AG04449 (cell line): ENCODE data around the gene PSIP1.
A peak's percentile ranks its signal among the peaks of the same experiment; 100 is the strongest.

Experiments used
- CTCF ChIA-PET: fragments of 350-600 bp; formaldehyde crosslinking; extraction: SDS; loops from one replicate; lab custom pipeline; 2021; ENCODE audit warnings: antibody characterized with exemption; lab: Yijun Ruan, JAX
- POLR2A ChIA-PET: fragments of 400-600, 350-600 bp; formaldehyde crosslinking; extraction: SDS; loops from one replicate; lab custom pipeline; 2020; ENCODE audit warnings: antibody characterized with exemption, inconsistent platforms; lab: Yijun Ruan, JAX
- DNase-seq: peaks from one replicate; pipeline ENCODE4 v3.0.0-alpha.2; 2010; ENCODE audit warnings: low read depth, low spot score
- H3K4me3 ChIP-seq: 2 replicates; pipeline ENCODE4 v1.5.1; 2011; ENCODE audit warnings: low read depth, mild to moderate bottlenecking, control low read depth, low read length
- CTCF ChIP-seq: IDR thresholded peaks from one replicate; pipeline ENCODE4 v1.5.1; 2011; ENCODE audit warnings: mild to moderate bottlenecking, moderate library complexity, low read length, control low read depth, inconsistent platforms; ENCODE audit not compliant: insufficient read depth; ENCODE audit errors: missing control alignments

PSIP1 gene

GRCh38 chr9:15510789-15511575 lies at the start of gene PSIP1:
Gene PSIP1, minus strand, starts transcription at chr9:15510970. Its CDS starts 782 bp downstream, at chr9:15510188.
- TF ChIP-seq CTCF, result no peak
- CTCF ChIA-PET, result interaction anchor here (1.2 to 1.3 kb wide), 2 partner anchors 22 to 95 kb away, joined by 3 to 4 read pairs; no protein-coding TSS in a partner anchor
- peak; percentile 19 for DNase-seq
- H3K4me3 ChIP-seq, result peak within 1 kb of the TSS; percentile 83
- POLR2A ChIA-PET, result interaction anchor here (0.6 to 1.5 kb wide), 3 partner anchors 42 to 89 kb away, joined by 3 to 6 read pairs (median 3); partner anchors contain the start of genes CCDC171 and SNAPC3

GRCh38 chr9:15553528-15553898 lies 42.7 kb upstream of the PSIP1 start:
- POLR2A ChIA-PET, result no interaction called here
- H3K4me3 ChIP-seq, result peak overlapping the region; percentile 88
- no peak for DNase-seq
- CTCF ChIA-PET, result interaction anchor here (1.2 to 2.0 kb wide), 3 partner anchors 54 to 130 kb away, joined by 3 to 18 read pairs (median 4); partner anchors contain the start of gene SNAPC3
- no peak for TF ChIP-seq CTCF

- H3K4me3 ChIP-seq, result peak within 1 kb of the TSS; percentile 88
- DNase-seq, result peak; percentile 58
- POLR2A ChIA-PET, result interaction anchor here (1.0 kb wide), 1 partner anchor 42 kb away, joined by 6 read pairs; the partner anchor contains the start of gene PSIP1
- TF ChIP-seq CTCF, result no peak
- CTCF ChIA-PET, result interaction anchor here (0.9 to 2.0 kb wide), 5 partner anchors 23 to 130 kb away, joined by 3 to 18 read pairs (median 4); partner anchors contain the start of gene SNAPC3
Measured at GRCh38 chr9:15552636-15553527, 42.1 kb upstream of the PSIP1 start, which contains the start of gene CCDC171. Gene CCDC171, plus strand, starts transcription at chr9:15553043. Its CDS starts 11,046 bp downstream, at chr9:15564089.

GRCh38 chr9:15549611-15550010 lies 38.8 kb upstream of the PSIP1 start:
- ChIA-PET CTCF (no interaction called here), POLR2A (no interaction called here)
- TF ChIP-seq CTCF, result no peak
- no peak for DNase-seq
- no peak overlapping the region for H3K4me3 ChIP-seq

GRCh38 chr9:15543047-15543813 lies 32.5 kb upstream of the PSIP1 start:
- no peak for DNase-seq
- ChIA-PET POLR2A (no interaction called here), CTCF (no interaction called here)
- H3K4me3 ChIP-seq, result no peak overlapping the region
- TF ChIP-seq CTCF, result no peak
